Keratinocyte (primary cell): ENCODE measurements around the gene MMP21. TPM values are rescaled to one million over a fixed set of nuclear protein-coding genes. Genes with fewer than 3 reads are reported as not detected.

Experiments
- DNase-seq: peaks from one replicate; pipeline ENCODE4 v3.0.0-alpha.2; 2011; ENCODE audit warnings: low read depth, missing footprints, low spot score
- FAIRE-seq: peaks from 2 replicates; lab custom pipeline; 2011; peaks lifted over from hg19 to GRCh38; lab: Jason Lieb, UNC
- H2AFZ ChIP-seq: 2 replicates; pipeline ENCODE4 v1.6.0; 2012; ENCODE audit warnings: low read length, control low read depth, inconsistent platforms; ENCODE audit not compliant: control insufficient read depth
- H3K27ac ChIP-seq: 2 replicates; pipeline ENCODE4 v1.5.1; 2011; ENCODE audit warnings: low read length; ENCODE audit not compliant: control insufficient read depth, insufficient read depth
- H3K27me3 ChIP-seq: 3 replicates; pipeline ENCODE4 v1.6.0; 2011; ENCODE audit warnings: low read length; ENCODE audit not compliant: control insufficient read depth, insufficient read depth; ENCODE audit errors: extremely low read depth
- H3K36me3 ChIP-seq, 2 experiments: 2 replicates in 1 of 2; 3 replicates in 1 of 2; pipeline ENCODE4 v1.5.1; 2011; ENCODE audit warnings: low read length in 2 of 2, mild to moderate bottlenecking in 1 of 2; ENCODE audit not compliant: control insufficient read depth in 2 of 2, insufficient read depth in 2 of 2; ENCODE audit errors: extremely low read depth in 1 of 2
- H3K4me1 ChIP-seq: 3 replicates; pipeline ENCODE4 v1.5.1; 2011; ENCODE audit warnings: low read length; ENCODE audit not compliant: control insufficient read depth, insufficient read depth; ENCODE audit errors: extremely low read depth
- H3K4me2 ChIP-seq: 3 replicates; pipeline ENCODE4 v1.6.0; 2011; ENCODE audit warnings: low read depth, low read length; ENCODE audit not compliant: control insufficient read depth, insufficient read depth; ENCODE audit errors: extremely low read depth
- H3K4me3 ChIP-seq, 3 experiments: fragments of 200-600 bp in 1 of 3; sonication (generic) in 1 of 3; 2 replicates in 2 of 3; 3 replicates in 1 of 3; pipeline ENCODE4 v1.5.1; 2011 to 2016; ENCODE audit warnings: low read length in 3 of 3, mild to moderate bottlenecking in 3 of 3, control low read depth in 2 of 3, inconsistent platforms in 1 of 3, low read depth in 1 of 3, mixed read lengths in 1 of 3, mixed run types in 1 of 3, moderate library complexity in 1 of 3; ENCODE audit not compliant: control insufficient read depth in 2 of 3, insufficient read depth in 2 of 3; ENCODE audit errors: extremely low read depth in 1 of 3
- H3K79me2 ChIP-seq: 2 replicates; pipeline ENCODE4 v1.6.0; 2012; ENCODE audit warnings: low read length; ENCODE audit not compliant: control insufficient read depth, insufficient read depth
- H3K9ac ChIP-seq: 3 replicates; pipeline ENCODE4 v1.6.0; 2011; ENCODE audit warnings: low read length; ENCODE audit not compliant: control insufficient read depth, insufficient read depth; ENCODE audit errors: extremely low read depth
- H3K9me1 ChIP-seq: 3 replicates; pipeline ENCODE4 v1.6.0; 2011; ENCODE audit warnings: low read length; ENCODE audit not compliant: control insufficient read depth, insufficient read depth; ENCODE audit errors: extremely low read depth
- H3K9me3 ChIP-seq: 2 replicates; pipeline ENCODE4 v1.5.1; 2012; ENCODE audit warnings: low read depth, low read length; ENCODE audit not compliant: control insufficient read depth
- H4K20me1 ChIP-seq: 3 replicates; pipeline ENCODE4 v1.6.0; 2011; ENCODE audit warnings: low read length; ENCODE audit not compliant: control insufficient read depth, insufficient read depth; ENCODE audit errors: extremely low read depth
- EZH2 ChIP-seq: IDR thresholded peaks from one replicate; pipeline ENCODE4 v1.6.1; 2012; ENCODE audit warnings: inconsistent platforms, mild to moderate bottlenecking, low read length, moderate library complexity
- dilution Hi-C: fragments of 300-500 bp; cut with MboI; formaldehyde crosslinking; loops from one replicate; pipeline ENCODE4 v1.7.0; 2020; ENCODE audit warnings: low sequenced_read_pairs; ENCODE audit not compliant: extremely low pct_ligation_motif_present
- polyA plus RNA-seq, 5 experiments: library from polyadenylated mRNA; depleted of rRNA in 3 of 5; stranded (reverse) in 3 of 5; stranded (forward) in 1 of 5; unstranded in 1 of 5; fragments of >200 nt; gene quantifications; 1 replicate in 1 of 5; 2 replicates in 3 of 5; 3 replicates in 1 of 5; pipeline versions ENCODE4 v1.2.1 to v1.2.3, GENCODE V29; 2011 to 2012; ENCODE audit warnings: missing spikeins in 2 of 5, low read depth in 1 of 5, low replicate concordance in 1 of 5
- TF ChIP-seq, protein P1 (sequence below), 3 experiments: IDR thresholded peaks in 1 of 3; conservative IDR thresholded peaks in 1 of 3; optimal IDR thresholded peaks in 1 of 3; 2 replicates in 2 of 3; 3 replicates in 1 of 3; pipeline versions ENCODE3 to v1.5.1; 2011; ENCODE audit warnings: low read length in 3 of 3, mild to moderate bottlenecking in 3 of 3, moderate library complexity in 2 of 3, control low read depth in 1 of 3, inconsistent platforms in 1 of 3; ENCODE audit not compliant: insufficient read depth in 2 of 3; ENCODE audit errors: extremely low read depth in 1 of 3

MMP21 gene
- polyA plus RNA-seq, 1 donor (not counting 4 experiments of a cell fraction or from before 2014, with no cell fraction given): not detected

DNA sequence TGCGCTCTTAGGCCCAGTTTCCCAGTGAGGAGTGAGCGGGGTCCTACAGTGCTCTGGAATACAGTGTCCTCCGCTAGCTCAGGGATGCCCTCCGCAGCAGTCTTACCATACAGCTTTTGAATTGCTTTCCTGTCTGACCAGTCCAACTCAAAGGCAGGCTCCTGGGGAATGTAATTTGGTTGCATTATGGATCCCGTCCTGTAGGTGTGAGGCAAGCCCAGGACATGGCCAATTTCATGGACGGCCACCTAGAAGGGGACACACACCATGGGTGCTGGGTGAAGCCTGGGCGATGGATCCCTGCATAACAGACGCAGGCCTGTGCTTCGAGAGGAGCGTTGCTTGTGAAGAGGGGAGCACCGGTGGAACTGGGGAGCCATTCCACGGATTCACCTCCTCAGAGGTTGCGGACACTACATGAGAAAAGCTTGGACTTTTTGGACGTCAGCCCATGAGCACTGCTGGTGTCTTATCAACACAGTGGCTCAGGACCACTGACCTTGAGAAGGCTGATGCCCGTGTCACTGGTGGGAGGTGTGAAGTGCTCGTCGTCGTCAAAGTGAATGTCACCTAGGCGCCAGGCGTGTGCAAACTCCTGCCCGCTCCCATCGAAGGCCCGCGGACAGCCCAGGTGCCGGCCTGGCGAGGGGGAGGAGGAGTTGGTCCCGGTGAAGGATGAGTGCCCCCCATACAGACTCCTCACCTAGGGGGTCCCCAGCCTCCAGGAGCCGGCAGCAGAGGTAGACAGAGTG is 3.3 kb downstream of the MMP21 start:
- dilution Hi-C loops: no loop called here
- DNase-seq (no peak), FAIRE-seq (no peak)
- Histone ChIP-seq H3K9me3 (no peaks in the 10 kb centered on the region), H3K4me1 (no peaks in the 10 kb centered on the region), H2AFZ (no peak overlapping the region), H3K27me3 (no peaks in the 10 kb centered on the region), H3K4me3 (no peak overlapping the region), H4K20me1 (no peaks in the 10 kb centered on the region), H3K9me1 (no peaks in the 10 kb centered on the region), H3K36me3 (peaks cover 0 to 2% of the 10 kb centered on the region in 2 experiments), H3K4me2 (no peak overlapping the region), H3K27ac (no peak overlapping the region), H3K79me2 (no peaks in the 10 kb centered on the region), H3K9ac (no peak overlapping the region)
- TF ChIP-seq EZH2: no peak
- TF ChIP-seq, protein P1, sequence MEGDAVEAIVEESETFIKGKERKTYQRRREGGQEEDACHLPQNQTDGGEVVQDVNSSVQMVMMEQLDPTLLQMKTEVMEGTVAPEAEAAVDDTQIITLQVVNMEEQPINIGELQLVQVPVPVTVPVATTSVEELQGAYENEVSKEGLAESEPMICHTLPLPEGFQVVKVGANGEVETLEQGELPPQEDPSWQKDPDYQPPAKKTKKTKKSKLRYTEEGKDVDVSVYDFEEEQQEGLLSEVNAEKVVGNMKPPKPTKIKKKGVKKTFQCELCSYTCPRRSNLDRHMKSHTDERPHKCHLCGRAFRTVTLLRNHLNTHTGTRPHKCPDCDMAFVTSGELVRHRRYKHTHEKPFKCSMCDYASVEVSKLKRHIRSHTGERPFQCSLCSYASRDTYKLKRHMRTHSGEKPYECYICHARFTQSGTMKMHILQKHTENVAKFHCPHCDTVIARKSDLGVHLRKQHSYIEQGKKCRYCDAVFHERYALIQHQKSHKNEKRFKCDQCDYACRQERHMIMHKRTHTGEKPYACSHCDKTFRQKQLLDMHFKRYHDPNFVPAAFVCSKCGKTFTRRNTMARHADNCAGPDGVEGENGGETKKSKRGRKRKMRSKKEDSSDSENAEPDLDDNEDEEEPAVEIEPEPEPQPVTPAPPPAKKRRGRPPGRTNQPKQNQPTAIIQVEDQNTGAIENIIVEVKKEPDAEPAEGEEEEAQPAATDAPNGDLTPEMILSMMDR (optimal IDR thresholded peaks at IDR 0.05 in 1 of 3, IDR thresholded peaks at IDR 0.05 in 1 of 3, conservative IDR thresholded peaks at IDR 0.05 in 1 of 3; ENCODE audit: extremely low read depth in 1 of 3, insufficient read depth in 2 of 3, low read length in 3 of 3): no peak

DNA sequence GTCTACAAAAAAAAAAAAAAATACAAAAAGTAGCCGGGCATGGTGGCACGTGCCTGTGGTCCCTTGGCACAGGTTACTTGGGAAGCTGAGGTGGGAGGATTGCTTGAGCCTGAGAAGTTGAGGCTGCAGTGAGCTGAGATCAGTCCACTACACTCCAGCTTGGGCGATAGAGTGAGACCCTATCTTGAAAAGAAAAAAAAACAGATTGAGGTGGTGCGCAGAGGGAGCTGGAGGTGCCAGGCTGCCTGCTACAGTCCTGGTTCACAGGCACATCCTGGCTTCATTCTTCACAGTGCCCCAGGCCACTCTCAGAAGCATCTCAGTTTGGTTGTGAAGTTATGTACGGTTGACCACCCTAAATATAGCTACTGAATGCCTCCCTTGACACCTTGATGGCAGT is 4.8 kb downstream of the MMP21 start:
- Histone ChIP-seq H3K4me3 (no peak overlapping the region), H4K20me1 (no peaks in the 10 kb centered on the region), H3K36me3 (peaks cover 0 to 3% of the 10 kb centered on the region in 2 experiments), H3K4me2 (no peak overlapping the region), H3K79me2 (no peaks in the 10 kb centered on the region), H3K9ac (no peak overlapping the region), H3K4me1 (no peaks in the 10 kb centered on the region), H2AFZ (no peak overlapping the region), H3K27me3 (no peaks in the 10 kb centered on the region), H3K9me1 (no peaks in the 10 kb centered on the region), H3K27ac (no peak overlapping the region), H3K9me3 (no peaks in the 10 kb centered on the region)
- TF ChIP-seq, protein P1 (optimal IDR thresholded peaks at IDR 0.05 in 1 of 3, IDR thresholded peaks at IDR 0.05 in 1 of 3, conservative IDR thresholded peaks at IDR 0.05 in 1 of 3; ENCODE audit: extremely low read depth in 1 of 3, insufficient read depth in 2 of 3, low read length in 3 of 3): no peak
- no peak for TF ChIP-seq EZH2
- FAIRE-seq (no peak), DNase-seq (no peak)
- dilution Hi-C loops: no loop called here
